GM12878 (cell line): ENCODE data around the gene STK11. TPM values are rescaled to one million over a fixed set of nuclear protein-coding genes. Genes with fewer than 3 reads are reported as not detected.

Experiments used
- ATF7 ChIP-seq: fragments of 450-650 bp; IDR thresholded peaks from 2 replicates; pipeline ENCODE4 v1.6.1; 2016; ENCODE audit warnings: low read depth, mild to moderate bottlenecking
- BHLHE40 ChIP-seq, 2 experiments: fragments of 450-650 bp in 1 of 2; IDR thresholded peaks; 2 replicates each; pipeline ENCODE4 v1.6.1; 2011 to 2017; ENCODE audit warnings: low read depth in 2 of 2, borderline replicate concordance in 1 of 2, improper control_type of control experiment in 1 of 2, low read length in 1 of 2, mild to moderate bottlenecking in 1 of 2
- BRCA1 ChIP-seq: IDR thresholded peaks from 2 replicates; pipeline ENCODE4 v1.6.1; 2011; ENCODE audit warnings: low read depth, low read length, improper control_type of control experiment
- CEBPB ChIP-seq, 2 experiments: fragments of 150-350 bp in 1 of 2; IDR thresholded peaks; 2 replicates each; pipeline ENCODE4 v1.6.1; 2012 to 2014; ENCODE audit warnings: low read depth in 2 of 2, low read length in 2 of 2, borderline replicate concordance in 1 of 2, inconsistent platforms in 1 of 2
- CEBPZ ChIP-seq: fragments of 150-350 bp; IDR thresholded peaks from 2 replicates; pipeline ENCODE4 v1.6.1; 2016; ENCODE audit warnings: low read depth, low read length
- FOXM1 ChIP-seq: IDR thresholded peaks from 2 replicates; pipeline ENCODE4 v1.6.1; 2012; ENCODE audit warnings: low read depth, mild to moderate bottlenecking, inconsistent platforms, low read length, moderate library complexity
- HSF1 ChIP-seq: fragments of 150-350 bp; IDR thresholded peaks from 2 replicates; pipeline ENCODE4 v1.6.1; 2014; ENCODE audit warnings: mild to moderate bottlenecking, low read depth, low read length
- IKZF1 ChIP-seq: fragments of 450-650 bp; conservative IDR thresholded peaks from 2 replicates; pipeline ENCODE4 v1.6.1; 2017; ENCODE audit warnings: antibody characterized with exemption, mild to moderate bottlenecking
- JUNB ChIP-seq: IDR thresholded peaks from 2 replicates; pipeline ENCODE4 v1.6.1; 2016; ENCODE audit warnings: antibody characterized with exemption, mild to moderate bottlenecking
- LARP7 ChIP-seq: fragments of 450-650 bp; IDR thresholded peaks from 2 replicates; pipeline ENCODE4 v1.6.1; 2017; ENCODE audit warnings: mild to moderate bottlenecking
- MXI1 ChIP-seq: fragments of 150-350 bp; IDR thresholded peaks from 2 replicates; pipeline ENCODE4 v1.6.1; 2011; ENCODE audit warnings: low read depth, mild to moderate bottlenecking, inconsistent platforms, low read length, improper control_type of control experiment
- NFYB ChIP-seq: IDR thresholded peaks from 2 replicates; pipeline ENCODE4 v1.6.1; 2011; ENCODE audit warnings: low read depth, mild to moderate bottlenecking, low read length, improper control_type of control experiment, moderate library complexity; ENCODE audit not compliant: insufficient read depth
- NKRF ChIP-seq: fragments of 450-650 bp; conservative IDR thresholded peaks from 2 replicates; pipeline ENCODE4 v1.6.1; 2017; ENCODE audit warnings: mild to moderate bottlenecking, moderate library complexity
- SREBF1 ChIP-seq: IDR thresholded peaks from 2 replicates; pipeline ENCODE4 v1.6.1; 2012; ENCODE audit warnings: mild to moderate bottlenecking, low read length
- SRF ChIP-seq, 2 experiments: IDR thresholded peaks; 2 replicates each; pipeline ENCODE4 v1.6.1; 2011; ENCODE audit warnings: low read depth in 2 of 2, low read length in 2 of 2, mild to moderate bottlenecking in 1 of 2, moderate library complexity in 1 of 2
- SUPT20H ChIP-seq: IDR thresholded peaks from 2 replicates; pipeline ENCODE4 v1.6.1; 2011; ENCODE audit warnings: low read depth, mild to moderate bottlenecking, low read length, moderate library complexity, borderline replicate concordance; ENCODE audit not compliant: control insufficient read depth
- TCF7 ChIP-seq: IDR thresholded peaks from 2 replicates; pipeline ENCODE4 v1.6.1; 2014; ENCODE audit warnings: antibody characterized with exemption, borderline replicate concordance
- WRNIP1 ChIP-seq: IDR thresholded peaks from 2 replicates; pipeline ENCODE4 v1.6.1; 2011; ENCODE audit warnings: low read depth, low read length, improper control_type of control experiment, borderline replicate concordance
- ZNF384 ChIP-seq: IDR thresholded peaks from 2 replicates; pipeline ENCODE4 v1.6.1; 2012; ENCODE audit warnings: low read depth, mild to moderate bottlenecking, low read length, improper control_type of control experiment, borderline replicate concordance
- ZNF622 ChIP-seq: fragments of 450-650 bp; IDR thresholded peaks from 2 replicates; pipeline ENCODE4 v1.6.1; 2017; ENCODE audit warnings: mild to moderate bottlenecking, inconsistent platforms
- polyA plus RNA-seq, 11 experiments: library from polyadenylated mRNA; depleted of rRNA in 4 of 11; unstranded in 6 of 11; stranded (reverse) in 5 of 11; fragments of >200 nt; fragmentation: Nextera tagmentation in 4 of 11; fragmentation: Illumina TruSeq in 1 of 11; extraction: Ambion mirVana in 4 of 11; extraction: Trizol in 1 of 11; gene quantifications; 1 replicate in 1 of 11; 2 replicates in 10 of 11; pipeline versions ENCODE4 v1.2.1 to v1.2.3, GENCODE V29; 2011 to 2016; ENCODE audit warnings: inconsistent platforms in 2 of 11, missing spikeins in 2 of 11, low read depth in 1 of 11
- total RNA-seq, 4 experiments: library from RNA; depleted of rRNA in 3 of 4; stranded (reverse); fragments of >200 nt in 3 of 4; fragmentation: Illumina TruSeq in 1 of 4; extraction: Trizol in 1 of 4; gene quantifications; 2 replicates each; pipeline versions ENCODE4 v1.2.1 to v1.2.3, GENCODE V29; 2013 to 2021
- TF ChIP-seq, protein P1 (sequence below): IDR thresholded peaks from 2 replicates; pipeline ENCODE4 v1.6.1; 2011; ENCODE audit warnings: low read depth, low read length, improper control_type of control experiment, borderline replicate concordance

STK11 gene
- total and polyA plus RNA-seq, 10 of the 15 experiments (the other 5 are each of a cell fraction or from before 2014, with no cell fraction given): 0.33 to 71.0 (median 23.8) TPM

GRCh38 chr19:1252821-1253513 lies 47.4 kb downstream of the STK11 start (continued):
- TF ChIP-seq NKRF (no peak), IKZF1 (peak; percentile 72), WRNIP1 (no peak), JUNB (peak; percentile 23; the same call in 1 of the 2 replicates), NFYB (no peak), SRF (IDR thresholded peaks at IDR 0.05; ENCODE audit: low read depth in 2 of 2, low read length in 2 of 2) (no peak), LARP7 (no peak), HSF1 (no peak), MXI1 (0 out of 2 replicates have a peak, but pooled peaks have one; percentile 35), BRCA1 (no peak), BHLHE40 (IDR thresholded peaks at IDR 0.05; ENCODE audit: borderline replicate concordance in 1 of 2, low read depth in 2 of 2, low read length in 1 of 2) (peak; percentile 14 to 70; a peak in 2 of 4 replicates), CEBPB (IDR thresholded peaks at IDR 0.05; ENCODE audit: borderline replicate concordance in 1 of 2, low read depth in 2 of 2, low read length in 2 of 2) (no peak), FOXM1 (no peak), ATF7 (0 out of 2 replicates have a peak, but pooled peaks have one; percentile 33), ZNF622 (no peak), SREBF1 (no peak), ZNF384 (no peak), SUPT20H (no peak), CEBPZ (no peak), TCF7 (no peak)
- TF ChIP-seq, protein P1, sequence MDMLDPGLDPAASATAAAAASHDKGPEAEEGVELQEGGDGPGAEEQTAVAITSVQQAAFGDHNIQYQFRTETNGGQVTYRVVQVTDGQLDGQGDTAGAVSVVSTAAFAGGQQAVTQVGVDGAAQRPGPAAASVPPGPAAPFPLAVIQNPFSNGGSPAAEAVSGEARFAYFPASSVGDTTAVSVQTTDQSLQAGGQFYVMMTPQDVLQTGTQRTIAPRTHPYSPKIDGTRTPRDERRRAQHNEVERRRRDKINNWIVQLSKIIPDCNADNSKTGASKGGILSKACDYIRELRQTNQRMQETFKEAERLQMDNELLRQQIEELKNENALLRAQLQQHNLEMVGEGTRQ: no peak
